CD14-positive monocyte (primary cell): Measurements from ENCODE around the gene CARD11. TPM values are rescaled to one million over a fixed set of nuclear protein-coding genes. Genes with fewer than 3 reads are reported as not detected.
A peak's percentile ranks its signal among the peaks of the same experiment; 100 is the strongest.

Experiments
- DNase-seq, 3 donors: peaks; one replicate each; pipeline ENCODE4 v3.0.0-alpha.2; 2011 to 2022
- H2AFZ ChIP-seq: 2 replicates; pipeline ENCODE4 v1.6.0; 2012; ENCODE audit warnings: mild to moderate bottlenecking, low read depth, low read length, inconsistent platforms; ENCODE audit not compliant: insufficient read depth, poor library complexity, severe bottlenecking
- H3K27ac ChIP-seq, 2 donors: 1 replicate in 1 of 2; 2 replicates in 1 of 2; pipeline ENCODE4 v1.5.1; 2012 to 2013; ENCODE audit warnings: low read length in 2 of 2, control low read depth in 1 of 2, inconsistent platforms in 1 of 2, low read depth in 1 of 2, mild to moderate bottlenecking in 1 of 2
- H3K27me3 ChIP-seq, 2 donors: one replicate each; pipeline versions ENCODE4 v1.6.0 to v1.6.1; 2011 to 2013; ENCODE audit warnings: low read length in 2 of 2; ENCODE audit not compliant: control insufficient read depth in 2 of 2, insufficient read depth in 2 of 2
- H3K36me3 ChIP-seq, 2 donors: replicated peaks in 1 of 2; 1 replicate in 1 of 2; 2 replicates in 1 of 2; pipeline versions ENCODE4 v1.5.1 to v1.6.1; 2012 to 2013; ENCODE audit warnings: low read length in 2 of 2, control low read depth in 1 of 2, inconsistent platforms in 1 of 2, mild to moderate bottlenecking in 1 of 2; ENCODE audit not compliant: insufficient read depth in 2 of 2, control insufficient read depth in 1 of 2
- H3K4me1 ChIP-seq, 2 donors: 1 replicate in 1 of 2; 2 replicates in 1 of 2; pipeline versions ENCODE4 v1.5.1 to v1.6.1; 2012 to 2013; ENCODE audit warnings: low read length in 2 of 2, control low read depth in 1 of 2, inconsistent platforms in 1 of 2, mild to moderate bottlenecking in 1 of 2, moderate library complexity in 1 of 2; ENCODE audit not compliant: insufficient read depth in 2 of 2, control insufficient read depth in 1 of 2
- H3K4me2 ChIP-seq: replicated peaks from 2 replicates; pipeline ENCODE3; 2012; ENCODE audit warnings: low read length, moderate library complexity, mild to moderate bottlenecking; ENCODE audit not compliant: poor library complexity, severe bottlenecking; ENCODE audit errors: extremely low read depth
- H3K4me3 ChIP-seq, 3 experiments: fragments of 200-600 bp in 1 of 3; sonication (generic) in 1 of 3; replicated peaks in 1 of 3; 1 replicate in 2 of 3; 2 replicates in 1 of 3; pipeline ENCODE4 v1.5.1; 2011 to 2013; ENCODE audit warnings: low read length in 3 of 3, mild to moderate bottlenecking in 3 of 3, control low read depth in 2 of 3, low read depth in 2 of 3, inconsistent platforms in 1 of 3, moderate library complexity in 1 of 3
- H3K79me2 ChIP-seq: 2 replicates; pipeline ENCODE4 v1.6.0; 2012; ENCODE audit warnings: mild to moderate bottlenecking, control low read depth, inconsistent platforms, low read length, moderate library complexity; ENCODE audit not compliant: insufficient read depth
- H3K9ac ChIP-seq: 2 replicates; pipeline ENCODE4 v1.6.0; 2017; ENCODE audit warnings: low read length, mild to moderate bottlenecking; ENCODE audit not compliant: insufficient read depth, poor library complexity, severe bottlenecking
- H3K9me3 ChIP-seq, 2 donors: replicated peaks in 1 of 2; 1 replicate in 1 of 2; 2 replicates in 1 of 2; pipeline versions ENCODE4 v1.5.1 to v1.6.1; 2012 to 2013; ENCODE audit warnings: low read length in 2 of 2, control low read depth in 1 of 2; ENCODE audit not compliant: control insufficient read depth in 1 of 2, insufficient read depth in 1 of 2
- H4K20me1 ChIP-seq: 2 replicates; pipeline ENCODE4 v1.6.0; 2012; ENCODE audit warnings: mild to moderate bottlenecking, low read length, control low read depth, moderate library complexity; ENCODE audit not compliant: insufficient read depth
- H3K27ac Mint-ChIP-seq, 7 donors: one replicate each; pipeline ENCODE4 v1.8.0; 2020; ENCODE audit warnings: mild to moderate bottlenecking in 7 of 7, mixed read lengths in 7 of 7, moderate library complexity in 6 of 7, inconsistent platforms in 2 of 7
- H3K27me3 Mint-ChIP-seq, 3 donors: one replicate each; pipeline ENCODE4 v1.8.0; 2021 to 2022; ENCODE audit warnings: low read depth in 3 of 3, mild to moderate bottlenecking in 3 of 3, mixed read lengths in 3 of 3, moderate library complexity in 3 of 3, inconsistent platforms in 1 of 3
- H3K36me3 Mint-ChIP-seq, 2 donors: one replicate each; pipeline ENCODE4 v1.8.0; 2020; ENCODE audit warnings: mixed read lengths in 2 of 2, inconsistent platforms in 1 of 2, mild to moderate bottlenecking in 1 of 2
- H3K4me1 Mint-ChIP-seq: one replicate; pipeline ENCODE4 v1.8.0; 2020; ENCODE audit warnings: mild to moderate bottlenecking, mixed read lengths
- H3K4me3 Mint-ChIP-seq, 2 donors: one replicate each; pipeline ENCODE4 v1.8.0; 2020; ENCODE audit warnings: mild to moderate bottlenecking in 2 of 2, mixed read lengths in 2 of 2, moderate library complexity in 1 of 2
- H3K9me3 Mint-ChIP-seq, 7 donors: one replicate each; pipeline ENCODE4 v1.8.0; 2020 to 2022; ENCODE audit warnings: mixed read lengths in 7 of 7, mild to moderate bottlenecking in 6 of 7, moderate library complexity in 6 of 7, inconsistent platforms in 2 of 7
- WGBS: methylation state at CpG from one replicate; pipeline ENCODE4 v1.1.5; 2013; ENCODE audit warnings: missing lambda C conversion rate; ENCODE audit not compliant: insufficient coverage; 5-methylcytosine and 5-hydroxymethylcytosine counted together
- intact Hi-C, 2 donors: fragments of 100-400 bp; cut with micrococcal nuclease; formaldehyde crosslinking; loops; one replicate each; pipeline versions ENCODE4 v1.15.0 to v1.15.1; 2023
- polyA plus RNA-seq, 3 donors: library from polyadenylated mRNA; depleted of rRNA in 1 of 3; unstranded in 2 of 3; stranded (reverse) in 1 of 3; fragments of 300-500 nt in 2 of 3; fragments of >200 nt in 1 of 3; fragmentation: Illumina TruSeq in 2 of 3; gene quantifications; 1 replicate in 2 of 3; 2 replicates in 1 of 3; pipeline ENCODE4 v1.2.3, GENCODE V29; 2012 to 2021
- TF ChIP-seq, protein P1 (sequence below): fragments of 200-600 bp; IDR thresholded peaks from one replicate; pipeline ENCODE4 v1.8.0; 2022; ENCODE audit warnings: antibody characterized with exemption, mild to moderate bottlenecking

CARD11 gene
- polyA plus RNA-seq, 3 donors = 0.04 to 0.17 TPM; not detected in 1

DNA sequence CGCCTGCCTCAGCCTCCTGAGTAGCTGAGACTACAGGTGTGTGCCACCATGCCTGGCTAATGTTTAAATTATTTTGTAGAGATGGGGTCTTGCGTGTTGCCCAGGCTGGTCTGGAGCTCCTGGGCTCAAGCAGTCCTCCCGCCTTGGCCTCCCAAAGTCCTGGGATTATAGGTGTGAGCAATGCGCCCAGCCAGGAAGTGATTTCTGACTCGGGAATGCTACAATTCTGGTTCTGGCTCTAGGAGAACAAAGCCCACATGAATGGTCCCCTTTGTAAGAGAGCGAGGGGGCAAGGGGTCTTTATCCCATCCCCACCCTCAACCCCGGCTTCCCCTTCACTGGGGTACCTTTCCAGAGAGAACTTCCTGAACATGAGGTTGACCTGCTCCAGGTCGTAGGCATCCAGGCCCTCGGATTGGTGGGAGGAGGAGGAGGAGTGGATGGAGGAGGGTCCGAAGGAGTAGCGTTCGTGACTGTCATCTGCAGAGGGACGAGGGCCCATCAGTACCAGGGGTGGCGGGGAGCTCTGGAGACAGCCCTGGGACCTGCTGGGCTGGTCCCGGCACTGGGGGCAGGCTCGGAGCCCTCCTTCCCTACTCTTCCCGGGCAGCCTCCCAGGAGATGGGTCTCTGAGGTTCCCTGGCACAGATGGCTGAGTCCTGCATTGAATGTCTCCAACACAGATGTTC, 119.6 kb downstream of the CARD11 start:
- Mint-ChIP-seq H3K36me3 (no peaks in the 10 kb centered on the region), H3K9me3 (peaks cover 0 to 4% (median 0%) of the 10 kb centered on the region in 7 donors), H3K4me1 (no peaks in the 10 kb centered on the region), H3K27me3 (peaks cover 1 to 3% (median 1%) of the 10 kb centered on the region in 3 donors), H3K27ac (peak overlapping the region in 1 of 7 donors; percentile 32), H3K4me3 (no peak overlapping the region)
- Histone ChIP-seq H3K27ac (no peak overlapping the region), H3K36me3 (no peaks in the 10 kb centered on the region), H3K9ac (no peak overlapping the region), H3K4me1 (no peaks in the 10 kb centered on the region), H3K4me2 (no peak overlapping the region), H3K4me3 (no peak overlapping the region), H3K9me3 (no peaks in the 10 kb centered on the region), H4K20me1 (no peaks in the 10 kb centered on the region), H3K79me2 (no peaks in the 10 kb centered on the region), H2AFZ (no peak overlapping the region), H3K27me3 (no peaks in the 10 kb centered on the region)
- TF ChIP-seq, protein P1, sequence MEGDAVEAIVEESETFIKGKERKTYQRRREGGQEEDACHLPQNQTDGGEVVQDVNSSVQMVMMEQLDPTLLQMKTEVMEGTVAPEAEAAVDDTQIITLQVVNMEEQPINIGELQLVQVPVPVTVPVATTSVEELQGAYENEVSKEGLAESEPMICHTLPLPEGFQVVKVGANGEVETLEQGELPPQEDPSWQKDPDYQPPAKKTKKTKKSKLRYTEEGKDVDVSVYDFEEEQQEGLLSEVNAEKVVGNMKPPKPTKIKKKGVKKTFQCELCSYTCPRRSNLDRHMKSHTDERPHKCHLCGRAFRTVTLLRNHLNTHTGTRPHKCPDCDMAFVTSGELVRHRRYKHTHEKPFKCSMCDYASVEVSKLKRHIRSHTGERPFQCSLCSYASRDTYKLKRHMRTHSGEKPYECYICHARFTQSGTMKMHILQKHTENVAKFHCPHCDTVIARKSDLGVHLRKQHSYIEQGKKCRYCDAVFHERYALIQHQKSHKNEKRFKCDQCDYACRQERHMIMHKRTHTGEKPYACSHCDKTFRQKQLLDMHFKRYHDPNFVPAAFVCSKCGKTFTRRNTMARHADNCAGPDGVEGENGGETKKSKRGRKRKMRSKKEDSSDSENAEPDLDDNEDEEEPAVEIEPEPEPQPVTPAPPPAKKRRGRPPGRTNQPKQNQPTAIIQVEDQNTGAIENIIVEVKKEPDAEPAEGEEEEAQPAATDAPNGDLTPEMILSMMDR = no peak
- WGBS = 84% methylated on average over 8 of the region's 17 CpGs
- intact Hi-C loops = no loop called here
- DNase-seq = no peak

DNA sequence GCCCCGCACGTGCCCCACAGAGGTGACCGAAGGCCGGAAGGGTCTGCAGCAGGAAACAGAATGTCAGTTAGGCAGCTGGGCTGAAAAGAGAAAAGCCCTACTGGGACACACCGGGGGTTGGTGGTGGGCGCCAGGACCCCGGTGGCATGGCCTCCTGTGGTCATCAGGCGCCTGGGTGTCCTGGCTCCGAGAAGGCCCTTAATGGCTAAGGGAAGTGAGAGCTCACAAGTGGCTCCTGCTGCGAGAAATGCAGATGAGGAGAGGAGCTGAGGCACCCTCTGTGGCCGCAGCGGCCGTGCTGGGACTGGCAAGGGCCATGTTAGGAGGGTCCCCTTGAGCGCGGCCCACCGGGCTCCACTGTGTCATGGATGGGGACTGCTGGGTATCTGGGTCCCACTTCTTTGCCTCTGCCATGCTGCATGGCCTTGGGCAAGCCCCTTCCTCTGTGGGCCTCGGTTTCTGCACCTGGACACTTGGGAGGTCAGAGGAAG, 120.3 kb downstream of the CARD11 start:
- no peaks in the 10 kb centered on the region for H3K9me3 ChIP-seq
- no peak for DNase-seq
- intact Hi-C loops = no loop called here
- no peaks in the 10 kb centered on the region for H4K20me1 ChIP-seq
- H3K27ac ChIP-seq = no peak overlapping the region
- H3K27me3 ChIP-seq = no peaks in the 10 kb centered on the region
- H3K79me2 ChIP-seq = no peaks in the 10 kb centered on the region
- H3K27ac Mint-ChIP-seq = no peak overlapping the region
- H3K4me3 Mint-ChIP-seq = no peak overlapping the region
- TF ChIP-seq, protein P1 = no peak
- 94% methylated on average over 15 of the region's 17 CpGs for WGBS
- H3K27me3 Mint-ChIP-seq = peaks cover 1 to 3% (median 1%) of the 10 kb centered on the region in 3 donors
- H2AFZ ChIP-seq = no peak overlapping the region
- H3K9ac ChIP-seq = no peak overlapping the region
- no peaks in the 10 kb centered on the region for H3K4me1 ChIP-seq
- no peak overlapping the region for H3K4me3 ChIP-seq
- H3K4me2 ChIP-seq = no peak overlapping the region
- H3K36me3 Mint-ChIP-seq = no peaks in the 10 kb centered on the region
- H3K36me3 ChIP-seq = no peaks in the 10 kb centered on the region
- H3K9me3 Mint-ChIP-seq = peaks cover 0 to 4% (median under 1%) of the 10 kb centered on the region in 7 donors
- H3K4me1 Mint-ChIP-seq = no peaks in the 10 kb centered on the region
